A549 (cell line): ENCODE measurements around the gene KYNU.

Experiments used
- CBX8 ChIP-seq: fragments of 200-600 bp; sonication (generic); IDR thresholded peaks from 2 replicates; pipeline ENCODE4 v1.6.1; 2016
- CHD4 ChIP-seq: fragments of 200-600 bp; sonication (generic); IDR thresholded peaks from 2 replicates; pipeline ENCODE4 v1.6.1; 2016; ENCODE audit warnings: antibody characterized with exemption, mild to moderate bottlenecking, borderline replicate concordance
- POLR2A ChIP-seq: IDR thresholded peaks from 2 replicates; pipeline ENCODE4 v1.6.1; 2012; ENCODE audit warnings: mild to moderate bottlenecking, low read length
- POLR2AphosphoS2 ChIP-seq: conservative IDR thresholded peaks from 2 replicates; pipeline ENCODE4 v1.6.1; 2012; ENCODE audit warnings: low read length, improper control_type of control experiment, inconsistent platforms
- TF ChIP-seq, protein P1 (sequence below): fragments of >200 bp; sonication (Bioruptor Twin); formaldehyde crosslinking; IDR thresholded peaks from 3 replicates; pipeline ENCODE4 v1.5.1; 2016
- TF ChIP-seq, protein P2 (sequence below): IDR thresholded peaks from 2 replicates; pipeline ENCODE4 v1.6.1; 2012

DNA sequence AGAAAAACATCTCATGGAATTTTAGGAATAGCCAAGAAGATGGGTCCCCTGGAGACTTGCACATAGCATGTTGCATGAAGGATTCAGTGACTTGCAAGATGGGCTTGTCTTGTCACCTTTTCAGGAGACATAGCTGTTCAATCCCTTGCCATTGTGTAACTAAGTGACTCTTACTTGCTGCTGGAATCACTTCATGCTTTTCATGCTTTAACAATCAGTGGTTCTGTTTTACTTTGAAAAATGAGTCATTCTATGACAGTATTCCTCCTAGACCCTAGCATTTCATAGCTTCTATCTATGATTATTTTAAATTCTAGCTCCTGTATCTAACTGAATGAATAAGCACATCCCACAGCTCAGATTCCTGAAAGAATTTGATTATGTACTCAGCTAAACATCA is 2.8 kb downstream of the KYNU start:
- TF ChIP-seq, protein P1, sequence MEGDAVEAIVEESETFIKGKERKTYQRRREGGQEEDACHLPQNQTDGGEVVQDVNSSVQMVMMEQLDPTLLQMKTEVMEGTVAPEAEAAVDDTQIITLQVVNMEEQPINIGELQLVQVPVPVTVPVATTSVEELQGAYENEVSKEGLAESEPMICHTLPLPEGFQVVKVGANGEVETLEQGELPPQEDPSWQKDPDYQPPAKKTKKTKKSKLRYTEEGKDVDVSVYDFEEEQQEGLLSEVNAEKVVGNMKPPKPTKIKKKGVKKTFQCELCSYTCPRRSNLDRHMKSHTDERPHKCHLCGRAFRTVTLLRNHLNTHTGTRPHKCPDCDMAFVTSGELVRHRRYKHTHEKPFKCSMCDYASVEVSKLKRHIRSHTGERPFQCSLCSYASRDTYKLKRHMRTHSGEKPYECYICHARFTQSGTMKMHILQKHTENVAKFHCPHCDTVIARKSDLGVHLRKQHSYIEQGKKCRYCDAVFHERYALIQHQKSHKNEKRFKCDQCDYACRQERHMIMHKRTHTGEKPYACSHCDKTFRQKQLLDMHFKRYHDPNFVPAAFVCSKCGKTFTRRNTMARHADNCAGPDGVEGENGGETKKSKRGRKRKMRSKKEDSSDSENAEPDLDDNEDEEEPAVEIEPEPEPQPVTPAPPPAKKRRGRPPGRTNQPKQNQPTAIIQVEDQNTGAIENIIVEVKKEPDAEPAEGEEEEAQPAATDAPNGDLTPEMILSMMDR, result no peak
- TF ChIP-seq POLR2AphosphoS2 (no peak; the same call in 1 of the 2 replicates), CHD4 (no peak), POLR2A (no peak), CBX8 (no peak)
- TF ChIP-seq, protein P2, sequence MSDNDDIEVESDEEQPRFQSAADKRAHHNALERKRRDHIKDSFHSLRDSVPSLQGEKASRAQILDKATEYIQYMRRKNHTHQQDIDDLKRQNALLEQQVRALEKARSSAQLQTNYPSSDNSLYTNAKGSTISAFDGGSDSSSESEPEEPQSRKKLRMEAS, result peak; percentile 32; the same call in 1 of the 2 replicates
